GM21423 (cell line): Measurements from ENCODE around the gene DAPK2.

Source experiments
- ATAC-seq: cut with Tn5 transposase; IDR thresholded peaks from one replicate; pipeline ENCODE4 v1.9.1; 2021; ENCODE audit warnings: mild to moderate bottlenecking, moderate library complexity; ENCODE audit not compliant: unreplicated experiment

DAPK2 gene

DNA sequence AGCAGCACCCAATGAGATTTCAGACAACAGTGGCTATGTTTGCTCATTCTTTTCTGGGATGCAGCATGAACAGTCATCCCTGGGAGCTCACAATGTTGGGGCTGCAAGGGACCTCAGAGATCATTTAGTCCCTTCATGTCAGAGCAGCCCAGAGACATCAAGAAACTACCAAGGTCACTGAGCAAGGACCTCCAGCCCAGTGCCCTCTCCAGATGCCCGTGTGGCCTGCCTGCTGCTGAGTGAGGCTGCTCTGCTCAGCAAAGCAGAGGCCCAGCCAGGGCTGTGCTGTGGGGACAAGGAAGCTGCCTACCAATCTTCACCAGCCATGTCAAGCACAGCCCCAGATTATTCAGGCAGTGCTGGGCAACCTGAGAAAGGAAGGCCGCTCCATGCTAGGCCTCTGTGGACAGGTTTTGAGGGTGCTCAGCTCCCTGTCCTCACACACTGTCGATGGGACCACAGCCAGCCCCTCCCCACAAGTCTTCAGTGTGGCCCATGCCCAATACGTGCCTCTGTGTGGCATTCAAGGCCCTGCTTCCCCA is 99.7 kb downstream of the DAPK2 start:
- no peak for ATAC-seq

GRCh38 chr15:63945838-63946298 is 100.4 kb downstream of the DAPK2 start:
- no peak for ATAC-seq

GRCh38 chr15:63945007-63945788 is 101.1 kb downstream of the DAPK2 start:
- ATAC-seq = no peak

GRCh38 chr15:63944681-63944955 is 101.7 kb downstream of the DAPK2 start:
- no peak for ATAC-seq

DNA sequence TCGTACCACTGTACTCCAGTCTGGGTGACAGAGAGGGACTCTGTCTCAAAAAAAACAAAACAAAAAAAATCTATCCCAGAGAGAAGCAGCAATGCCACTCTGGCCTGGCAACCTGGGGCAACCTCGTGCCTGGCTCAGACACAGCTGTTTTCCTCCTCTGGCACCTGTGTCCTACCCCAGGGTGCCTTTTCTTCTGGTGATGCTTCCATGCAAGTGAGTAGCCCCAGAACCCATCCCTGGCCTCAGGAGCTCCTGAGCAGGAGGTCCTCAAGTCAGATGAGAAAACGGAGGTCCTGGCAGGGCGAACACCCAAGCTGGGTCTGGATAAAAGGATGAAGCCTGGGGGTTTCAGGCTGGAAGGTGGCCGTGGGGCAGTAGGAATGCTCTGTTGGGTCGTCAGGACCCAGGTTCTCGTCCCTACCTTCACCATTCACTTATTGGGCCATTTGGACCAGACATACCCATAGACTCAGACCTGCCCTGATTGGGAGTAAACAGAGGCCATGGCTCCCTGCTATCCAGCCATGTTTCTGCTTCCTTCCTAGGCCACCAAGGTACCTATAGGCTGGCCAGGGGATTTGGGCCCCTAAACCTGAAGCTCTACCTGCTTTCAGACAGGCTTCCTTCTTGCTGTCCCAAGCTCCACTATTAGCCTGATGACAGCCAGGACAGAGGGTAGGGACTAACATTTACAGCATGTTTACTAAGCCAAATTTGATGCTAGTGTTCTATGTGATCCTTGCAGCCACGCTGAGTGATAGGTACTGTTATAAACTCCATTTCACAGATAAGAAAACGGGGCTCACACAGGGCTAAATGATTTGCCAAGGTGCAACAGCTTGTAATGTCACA is 102.2 kb downstream of the DAPK2 start:
- no peak for ATAC-seq

DNA sequence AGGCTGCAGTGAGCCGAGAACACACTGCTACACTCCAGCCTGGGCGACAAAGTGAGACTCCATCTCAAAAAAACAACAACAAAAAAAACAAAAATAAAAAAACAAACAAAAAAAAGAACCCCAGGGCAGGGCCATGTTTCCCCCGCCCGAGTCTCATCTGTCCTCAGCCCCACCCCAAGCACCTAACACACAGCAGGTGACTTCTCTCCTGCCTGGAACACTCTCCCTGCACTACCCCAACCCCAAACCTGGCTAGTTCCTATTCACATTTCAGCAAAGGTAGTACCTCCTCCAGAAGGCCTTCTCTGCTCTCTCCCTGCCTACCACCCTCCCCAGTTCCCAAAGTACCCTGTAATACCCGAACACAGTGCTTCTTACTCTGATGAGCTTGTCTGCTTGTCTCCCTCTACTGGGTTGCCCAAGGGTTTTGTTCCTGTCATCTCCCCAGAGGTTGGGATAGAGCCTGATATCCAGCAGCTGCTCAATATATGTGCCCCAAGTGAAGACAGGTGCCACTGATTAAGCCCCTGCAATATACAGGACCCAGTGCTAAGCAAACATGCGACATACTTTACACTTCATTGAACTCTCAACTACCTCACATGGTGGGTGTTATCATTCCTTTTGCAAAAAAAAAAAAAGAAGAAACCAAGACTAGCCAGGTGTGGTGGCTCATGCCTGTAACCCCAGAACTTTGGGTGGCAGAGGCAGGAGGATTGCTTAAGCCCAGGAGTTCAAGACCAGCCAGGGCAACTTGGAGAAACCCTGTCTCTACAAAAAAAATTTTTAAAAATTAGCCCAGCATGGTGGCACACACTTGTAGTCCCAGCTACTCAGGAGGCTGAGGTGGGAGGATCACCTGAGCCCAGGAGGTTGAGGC is 103.6 kb downstream of the DAPK2 start:
- no peak for ATAC-seq

GRCh38 chr15:63941698-63942465 is 104.4 kb downstream of the DAPK2 start:
- ATAC-seq = no peak

- ATAC-seq = no peak
These were observed 105.2 kb downstream of the DAPK2 start for GRCh38 chr15:63940966-63941620.

DNA sequence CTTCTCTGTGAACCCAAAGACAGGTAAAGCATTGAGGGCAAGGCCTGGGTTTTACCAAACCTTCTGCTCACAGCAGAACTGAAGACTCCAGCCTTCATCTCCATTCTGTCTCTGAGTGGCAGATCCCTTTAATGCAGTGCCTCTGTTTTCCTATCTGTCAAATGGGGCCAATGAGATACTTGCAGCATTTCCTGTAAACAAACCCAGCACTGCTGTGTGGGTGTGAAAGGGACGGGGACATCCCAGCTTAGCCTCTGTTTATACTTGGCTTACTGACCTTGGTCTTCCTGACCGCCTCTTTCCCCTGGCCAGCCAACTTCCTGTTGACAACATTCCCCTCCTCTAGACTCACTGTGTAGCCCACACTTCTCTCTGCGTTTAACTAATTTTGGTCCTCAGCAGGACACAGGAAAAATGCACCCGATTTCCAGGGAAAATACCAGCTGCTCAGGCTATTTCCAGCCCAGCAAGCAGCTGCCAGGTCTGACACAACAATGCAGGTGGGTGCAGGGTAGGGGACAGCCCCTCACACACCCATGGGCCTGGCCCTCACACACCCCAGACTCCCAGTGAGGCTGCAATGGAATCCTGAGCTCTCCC is 106.7 kb downstream of the DAPK2 start:
- no peak for ATAC-seq

- no peak for ATAC-seq
These were observed 107.7 kb downstream of the DAPK2 start for GRCh38 chr15:63938486-63939061.

GRCh38 chr15:63933522-63933921 is 112.8 kb downstream of the DAPK2 start:
- ATAC-seq = no peak

DNA sequence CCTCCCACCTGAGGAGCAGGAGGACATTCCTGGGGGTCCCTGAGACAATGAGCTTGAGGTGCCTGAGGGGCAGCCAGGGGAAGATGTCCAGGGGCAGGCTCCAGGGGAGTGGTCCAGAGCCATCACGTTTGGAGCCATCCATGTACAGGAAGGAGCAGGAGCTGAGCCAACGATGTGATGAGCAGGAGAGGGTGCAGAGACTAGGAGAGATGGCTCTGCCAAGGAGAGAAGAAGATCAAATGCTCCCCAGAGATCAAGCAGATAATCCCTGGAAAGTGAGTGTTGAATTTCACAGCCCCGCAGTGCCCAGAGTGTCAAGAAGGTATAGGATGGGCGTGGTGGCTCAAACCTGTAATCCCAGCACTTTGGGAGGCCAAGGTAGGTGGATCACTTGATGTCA is 114.7 kb downstream of the DAPK2 start:
- no peak for ATAC-seq

DNA sequence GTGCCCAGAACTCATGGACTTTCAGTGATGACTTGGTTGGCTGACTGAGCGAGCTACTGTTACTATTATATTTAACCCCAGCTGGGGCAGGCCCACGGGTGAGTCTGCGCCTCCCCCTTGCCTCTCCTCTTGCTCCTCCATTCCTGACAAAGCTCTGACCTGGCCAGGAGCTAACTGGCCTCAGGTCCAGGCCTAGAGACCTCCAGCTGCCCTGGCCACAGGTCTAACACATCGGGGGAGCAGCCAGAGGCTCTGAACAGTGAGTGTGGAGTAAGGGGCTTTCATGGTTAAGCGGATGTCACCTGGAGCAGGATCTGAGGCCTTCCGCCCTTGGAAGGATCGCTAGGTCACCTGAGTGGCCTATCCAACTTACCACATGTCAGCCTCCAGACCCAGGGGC is 116.3 kb downstream of the DAPK2 start:
- no peak for ATAC-seq

DNA sequence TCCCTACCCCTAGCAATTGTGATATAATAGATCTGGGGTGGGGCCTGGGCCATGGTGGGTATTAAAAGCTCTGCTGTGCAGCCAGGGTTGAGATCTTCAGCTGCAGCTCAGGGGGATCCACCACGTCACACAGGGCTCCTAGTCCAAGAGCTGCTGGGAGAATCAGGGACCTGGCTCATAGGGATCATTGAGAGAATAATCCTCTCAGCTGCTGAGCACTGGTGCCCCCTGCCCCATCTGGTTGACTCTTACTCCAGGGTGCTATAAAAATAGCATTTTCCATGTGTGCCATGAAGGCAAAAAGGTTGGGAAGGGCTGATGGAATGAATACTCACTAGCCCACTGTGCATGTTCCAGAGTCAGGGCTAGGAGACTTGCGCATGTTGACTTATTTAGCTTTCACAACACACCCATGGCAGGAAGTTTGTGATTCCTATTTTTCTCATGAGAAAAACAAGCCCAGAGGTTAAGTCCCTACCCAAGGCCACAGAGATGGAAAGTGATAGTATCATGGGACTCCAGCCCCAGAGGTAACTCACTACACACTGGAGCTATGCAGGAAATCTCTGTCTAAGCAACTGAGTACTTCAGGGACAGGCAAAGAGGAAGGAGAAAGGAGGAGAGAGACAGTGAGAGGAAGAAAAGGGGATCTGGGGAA is 118.0 kb downstream of the DAPK2 start:
- ATAC-seq = no peak

GRCh38 chr15:63923993-63924950 is 122.0 kb downstream of the DAPK2 start:
- no peak for ATAC-seq

- ATAC-seq = no peak
These were observed 123.4 kb downstream of the DAPK2 start for GRCh38 chr15:63922916-63923315.

DNA sequence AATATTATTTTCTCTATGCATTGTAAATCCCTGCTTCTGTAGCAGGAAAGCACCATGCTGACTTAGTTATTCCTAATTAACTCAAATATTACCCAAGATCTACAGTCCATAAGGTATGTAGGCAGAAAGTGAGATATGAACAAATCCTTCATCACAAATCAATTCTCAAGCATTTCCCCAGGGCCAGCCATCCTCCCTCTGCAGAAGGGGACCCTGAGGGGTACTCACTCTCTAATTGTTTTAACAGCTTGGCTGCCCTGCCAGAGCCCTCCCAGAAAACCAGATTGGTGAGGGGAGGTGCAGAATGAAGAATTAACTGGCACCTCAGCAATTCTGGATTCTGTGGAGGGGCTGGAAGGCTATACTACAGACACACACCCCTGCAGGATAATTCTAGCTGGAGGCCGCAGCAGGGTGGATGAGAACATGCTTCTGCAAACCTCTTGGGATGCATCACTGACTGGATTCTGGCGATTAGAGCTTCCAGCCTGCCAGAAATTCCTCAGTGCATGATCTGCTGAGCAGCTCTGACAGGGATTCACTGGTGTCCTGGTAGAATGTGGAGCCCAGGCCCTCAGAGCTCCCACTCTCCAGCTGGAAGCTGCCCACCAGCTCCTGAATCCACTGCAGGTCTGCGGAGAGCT is 123.9 kb downstream of the DAPK2 start:
- no peak for ATAC-seq
